ENCODE data around the gene FAR2. TPM values are rescaled to one million over a fixed set of nuclear protein-coding genes. Genes with fewer than 3 reads are reported as not detected.

Gene FAR2
- polyA plus RNA-seq, 1 donor (not counting 4 experiments of a cell fraction or from before 2014, with no cell fraction given): 9.2 TPM

GRCh38 chr12:29374913-29375312, 225.8 kb downstream of the FAR2 start:
- H3K4me2 ChIP-seq (ENCODE audit: control insufficient read depth, extremely low read depth, insufficient read depth, low read depth, low read length): no peak overlapping the region
- H3K36me3 ChIP-seq (ENCODE audit: control insufficient read depth in 2 of 2, extremely low read depth in 1 of 2, insufficient read depth in 2 of 2, low read length in 2 of 2): peaks cover 0 to 7% of the 10 kb centered on the region in 2 experiments
- H3K27me3 ChIP-seq (ENCODE audit: control insufficient read depth, extremely low read depth, insufficient read depth, low read length): no peaks in the 10 kb centered on the region
- TF ChIP-seq CTCF (optimal IDR thresholded peaks at IDR 0.05 in 1 of 3, IDR thresholded peaks at IDR 0.05 in 1 of 3, conservative IDR thresholded peaks at IDR 0.05 in 1 of 3; ENCODE audit: extremely low read depth in 1 of 3, insufficient read depth in 2 of 3, low read length in 3 of 3): no peak
- TF ChIP-seq EZH2 (IDR thresholded peaks at IDR 0.05; ENCODE audit: low read length): no peak
- dilution Hi-C loops (cut with MboI; ENCODE audit: extremely low pct_ligation_motif_present, low sequenced_read_pairs): no loop called here
- H3K79me2 ChIP-seq (ENCODE audit: control insufficient read depth, insufficient read depth, low read length): peaks cover 75% of the 10 kb centered on the region
- peaks cover 9% of the 10 kb centered on the region for H3K4me1 ChIP-seq (ENCODE audit: control insufficient read depth, extremely low read depth, insufficient read depth, low read length)
- no peak overlapping the region for H3K9ac ChIP-seq (ENCODE audit: control insufficient read depth, extremely low read depth, insufficient read depth, low read length)
- no peak overlapping the region for H2AFZ ChIP-seq (ENCODE audit: control insufficient read depth, low read length)
- no peaks in the 10 kb centered on the region for H3K9me1 ChIP-seq (ENCODE audit: control insufficient read depth, extremely low read depth, insufficient read depth, low read length)
- no peak for DNase-seq (ENCODE audit: low read depth, low spot score)
- no peaks in the 10 kb centered on the region for H4K20me1 ChIP-seq (ENCODE audit: control insufficient read depth, extremely low read depth, insufficient read depth, low read length)
- H3K4me3 ChIP-seq (ENCODE audit: control insufficient read depth in 2 of 3, extremely low read depth in 1 of 3, insufficient read depth in 2 of 3, low read depth in 1 of 3, low read length in 3 of 3): no peak overlapping the region
- FAIRE-seq: no peak
- no peaks in the 10 kb centered on the region for H3K9me3 ChIP-seq (ENCODE audit: control insufficient read depth, low read depth, low read length)
- no peak overlapping the region for H3K27ac ChIP-seq (ENCODE audit: control insufficient read depth, insufficient read depth, low read length)

- TF ChIP-seq CTCF (optimal IDR thresholded peaks at IDR 0.05 in 1 of 3, IDR thresholded peaks at IDR 0.05 in 1 of 3, conservative IDR thresholded peaks at IDR 0.05 in 1 of 3; ENCODE audit: extremely low read depth in 1 of 3, insufficient read depth in 2 of 3, low read length in 3 of 3) (no peak), EZH2 (IDR thresholded peaks at IDR 0.05; ENCODE audit: low read length) (no peak)
- no peak for DNase-seq (ENCODE audit: low read depth, low spot score)
- FAIRE-seq: no peak
- H3K4me1 ChIP-seq (ENCODE audit: control insufficient read depth, extremely low read depth, insufficient read depth, low read length): peaks cover 11% of the 10 kb centered on the region
- H3K9ac ChIP-seq (ENCODE audit: control insufficient read depth, extremely low read depth, insufficient read depth, low read length): no peak overlapping the region
- H3K4me3 ChIP-seq (ENCODE audit: control insufficient read depth in 2 of 3, extremely low read depth in 1 of 3, insufficient read depth in 2 of 3, low read depth in 1 of 3, low read length in 3 of 3): no peak overlapping the region
- H3K36me3 ChIP-seq (ENCODE audit: control insufficient read depth in 2 of 2, extremely low read depth in 1 of 2, insufficient read depth in 2 of 2, low read length in 2 of 2): peaks cover 0 to 6% of the 10 kb centered on the region in 2 experiments
- no peaks in the 10 kb centered on the region for H3K9me1 ChIP-seq (ENCODE audit: control insufficient read depth, extremely low read depth, insufficient read depth, low read length)
- dilution Hi-C loops (cut with MboI; ENCODE audit: extremely low pct_ligation_motif_present, low sequenced_read_pairs): no loop called here
- H3K27me3 ChIP-seq (ENCODE audit: control insufficient read depth, extremely low read depth, insufficient read depth, low read length): no peaks in the 10 kb centered on the region
- H2AFZ ChIP-seq (ENCODE audit: control insufficient read depth, low read length): no peak overlapping the region
- peaks cover 84% of the 10 kb centered on the region for H3K79me2 ChIP-seq (ENCODE audit: control insufficient read depth, insufficient read depth, low read length)
- H3K9me3 ChIP-seq (ENCODE audit: control insufficient read depth, low read depth, low read length): no peaks in the 10 kb centered on the region
- H3K4me2 ChIP-seq (ENCODE audit: control insufficient read depth, extremely low read depth, insufficient read depth, low read depth, low read length): no peak overlapping the region
- no peak overlapping the region for H3K27ac ChIP-seq (ENCODE audit: control insufficient read depth, insufficient read depth, low read length)
- no peaks in the 10 kb centered on the region for H4K20me1 ChIP-seq (ENCODE audit: control insufficient read depth, extremely low read depth, insufficient read depth, low read length)
Measured at GRCh38 chr12:29376118-29376517, 227.0 kb downstream of the FAR2 start.

All from keratinocyte (primary cell).